ENCODE measurements around the gene GALNT11. TPM values are rescaled to one million over a fixed set of nuclear protein-coding genes. Genes with fewer than 3 reads are reported as not detected.
"Not testable (repeated sequence)": the region's sequence is repeated elsewhere in the genome, so short reads cannot be mapped to it uniquely, and the experiment has no call there.

Gene GALNT11
- total RNA-seq, 8 experiments from 2014 or later, result 24.8 to 53.0 (median 32.8) TPM

DNA sequence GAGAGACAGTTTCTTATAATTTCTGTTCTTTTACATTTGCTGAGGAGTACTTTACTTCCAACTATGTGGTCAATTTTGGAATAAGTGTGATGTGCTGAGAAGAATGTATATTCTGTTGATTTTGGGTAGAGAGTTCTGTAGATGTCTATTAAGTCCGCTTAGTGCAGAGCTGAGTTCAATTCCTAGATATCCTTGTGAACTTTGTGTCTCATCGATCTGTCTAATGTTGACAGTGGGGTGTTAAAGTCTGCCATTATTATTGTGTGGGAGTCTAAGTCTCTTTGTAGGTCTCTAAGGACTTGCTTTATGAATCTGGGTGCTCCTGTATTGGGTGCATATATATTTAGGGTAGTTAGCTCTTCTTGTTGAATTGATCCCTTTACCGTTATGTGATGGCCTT lies 38.3 kb downstream of the GALNT11 start:
- H3K27ac ChIP-seq; ATAC-seq (replicated peaks in 6 of 8); in situ Hi-C loops (cut with MboI; ENCODE audit: low pct_unique_long_range_greater_than_20kb in 2 of 9, low sequenced_read_pairs in 9 of 9, unreplicated experiment in 9 of 9); H3K4me1 ChIP-seq (replicated peaks in 1 of 2); H3K4me3 ChIP-seq: not testable (repeated sequence)
- no CpG with 5 or more reads among the region's 3 CpGs for WGBS, 10 experiments

DNA sequence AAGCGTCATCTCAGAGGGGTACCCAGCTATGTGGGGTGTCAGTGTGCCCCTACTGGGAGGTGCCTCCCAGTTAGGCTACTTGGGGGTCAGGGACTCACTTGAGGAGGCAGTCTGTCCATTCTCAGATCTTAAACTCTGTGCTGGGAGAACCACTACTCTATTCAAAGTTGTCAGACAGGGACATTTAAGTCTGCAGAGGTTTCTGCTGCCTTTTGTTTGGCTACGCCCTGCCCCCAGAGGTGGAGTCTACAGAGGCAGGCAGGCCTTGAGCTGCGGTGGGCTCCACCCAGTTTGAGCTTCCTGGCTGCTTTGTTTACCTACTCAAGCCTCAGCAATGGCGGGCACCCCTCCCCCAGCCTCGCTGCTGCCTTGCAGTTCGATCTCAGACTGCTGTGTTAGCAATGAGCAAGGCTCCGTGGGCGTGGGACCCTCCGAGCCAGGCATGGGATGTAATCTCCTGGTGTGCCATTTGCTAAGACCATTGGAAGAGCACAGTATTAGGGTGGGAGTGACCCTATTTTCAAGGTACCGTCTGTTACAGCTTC lies 40.4 kb downstream of the GALNT11 start:
- H3K4me3 ChIP-seq; H3K27ac ChIP-seq; ATAC-seq (replicated peaks in 6 of 8); H3K4me1 ChIP-seq (replicated peaks in 1 of 2); in situ Hi-C loops (cut with MboI; ENCODE audit: low pct_unique_long_range_greater_than_20kb in 2 of 9, low sequenced_read_pairs in 9 of 9, unreplicated experiment in 9 of 9): not testable (repeated sequence)
- 20 to 100% (median 40%) methylated on average over 1 of the region's 10 CpGs; no CpG with 5 or more reads in 7 of the 10 experiments for WGBS, 10 experiments

DNA sequence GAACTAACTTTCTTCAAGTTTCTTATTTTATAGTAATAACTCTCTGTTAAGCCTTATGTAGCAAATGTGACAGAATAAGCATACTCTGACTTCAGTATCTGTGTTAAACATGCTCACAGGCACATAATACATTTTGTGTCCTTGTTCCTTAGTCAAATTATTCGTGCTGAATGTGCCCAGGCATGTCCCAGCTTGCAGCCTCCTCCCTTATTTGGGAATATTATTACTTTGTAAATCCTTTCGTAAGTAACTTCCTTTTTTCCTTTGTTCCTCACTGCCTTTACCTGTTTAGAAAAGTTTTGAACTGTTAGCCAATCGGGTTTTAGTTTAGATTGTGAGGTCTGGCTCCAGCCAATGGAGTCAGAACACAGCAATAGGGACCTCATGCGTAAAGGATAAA lies 46.9 kb downstream of the GALNT11 start:
- H3K27ac ChIP-seq, result no peak overlapping the region
- in situ Hi-C loops (cut with MboI; ENCODE audit: low pct_unique_long_range_greater_than_20kb in 2 of 9, low sequenced_read_pairs in 9 of 9, unreplicated experiment in 9 of 9), result no loop called here
- 66 to 93% (median 83%) methylated on average over 2 to 4 of the region's 4 CpGs for WGBS, 10 experiments
- no peak overlapping the region for H3K4me3 ChIP-seq
- no peaks in the 10 kb centered on the region for H3K4me1 ChIP-seq (replicated peaks in 1 of 2)
- ATAC-seq (replicated peaks in 6 of 8), result peak in 2 of 8 experiments; percentile 74 to 84

DNA sequence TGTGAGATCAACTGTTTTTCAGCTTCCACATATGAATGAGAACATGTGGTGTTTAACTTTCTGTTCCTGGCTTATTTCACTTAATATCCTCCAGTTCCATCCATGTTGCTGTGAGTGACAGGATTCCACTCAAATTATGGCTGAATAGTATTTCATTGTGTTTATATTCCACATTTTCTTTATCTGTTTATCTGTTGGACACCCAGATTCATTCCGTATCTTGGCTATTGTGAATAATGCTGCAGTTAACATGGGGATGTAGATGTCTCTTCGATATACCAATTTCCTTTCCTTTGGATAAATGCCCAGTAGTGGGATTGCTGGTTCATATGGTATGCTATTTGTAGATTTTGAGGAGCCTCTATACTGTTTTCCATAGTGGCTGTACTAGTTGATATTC lies 47.9 kb downstream of the GALNT11 start:
- Histone ChIP-seq H3K4me3 (no peak overlapping the region), H3K27ac (no peak overlapping the region), H3K4me1 (replicated peaks in 1 of 2) (no peaks in the 10 kb centered on the region)
- ATAC-seq (replicated peaks in 6 of 8), result no peak
- in situ Hi-C loops (cut with MboI; ENCODE audit: low pct_unique_long_range_greater_than_20kb in 2 of 9, low sequenced_read_pairs in 9 of 9, unreplicated experiment in 9 of 9), result no loop called here
- 78 to 100% (median 94%) methylated on average over 1 to 2 of the region's 2 CpGs; no CpG with 5 or more reads in 1 of the 10 experiments for WGBS, 10 experiments

DNA sequence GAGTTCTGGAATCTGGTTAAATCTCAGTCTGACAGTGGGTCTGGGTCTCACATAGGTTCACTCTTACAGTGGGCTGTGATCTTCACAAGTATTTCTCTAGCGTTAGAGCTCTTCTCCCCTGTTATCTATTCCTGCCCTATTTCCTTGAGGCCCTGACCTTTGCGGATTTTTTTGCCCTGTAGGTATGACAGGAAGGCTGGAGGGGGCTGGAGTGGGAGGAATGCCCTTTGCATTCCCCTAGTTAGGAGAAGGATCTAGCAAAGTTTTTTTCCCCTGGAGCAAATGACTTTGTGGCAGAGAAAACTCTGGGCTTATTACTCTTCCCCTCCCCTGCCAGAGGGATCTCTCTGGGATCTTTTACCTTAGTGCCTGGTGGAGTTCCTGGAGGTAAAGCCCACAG lies 49.2 kb downstream of the GALNT11 start:
- Histone ChIP-seq H3K4me3 (no peak overlapping the region), H3K4me1 (replicated peaks in 1 of 2) (no peaks in the 10 kb centered on the region), H3K27ac (no peak overlapping the region)
- ATAC-seq (replicated peaks in 6 of 8), result no peak
- WGBS, 10 experiments, result 43 to 100% (median 80%) methylated on average over 1 to 2 of the region's 2 CpGs; no CpG with 5 or more reads in 3 of the 10 experiments
- in situ Hi-C loops (cut with MboI; ENCODE audit: low pct_unique_long_range_greater_than_20kb in 2 of 9, low sequenced_read_pairs in 9 of 9, unreplicated experiment in 9 of 9), result no loop called here

DNA sequence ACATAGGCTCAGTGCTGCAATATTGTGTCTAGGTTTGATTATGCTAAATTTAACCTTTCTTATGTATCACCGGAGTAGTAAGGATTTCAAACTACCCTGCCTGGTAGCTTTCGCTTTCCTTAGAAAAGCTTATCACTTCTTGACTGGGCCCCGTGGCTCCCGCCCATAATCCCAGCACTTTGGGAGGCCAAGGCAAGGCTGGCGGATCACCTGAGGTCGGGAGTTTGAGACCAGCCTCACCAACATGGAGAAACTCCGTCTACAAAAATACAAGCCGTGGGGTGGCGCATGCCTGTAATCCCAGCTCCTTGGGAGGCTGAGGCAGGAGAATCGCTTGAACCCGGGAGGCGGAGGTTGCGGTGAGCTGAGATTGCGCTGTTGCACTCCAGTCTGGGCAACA lies 49.9 kb downstream of the GALNT11 start:
- ATAC-seq (replicated peaks in 6 of 8); H3K4me3 ChIP-seq; in situ Hi-C loops (cut with MboI; ENCODE audit: low pct_unique_long_range_greater_than_20kb in 2 of 9, low sequenced_read_pairs in 9 of 9, unreplicated experiment in 9 of 9); H3K4me1 ChIP-seq (replicated peaks in 1 of 2); H3K27ac ChIP-seq: not testable (repeated sequence)
- 83 to 100% (median 93%) methylated on average over 2 to 14 of the region's 14 CpGs; no CpG with 5 or more reads in 2 of the 10 experiments for WGBS, 10 experiments

DNA sequence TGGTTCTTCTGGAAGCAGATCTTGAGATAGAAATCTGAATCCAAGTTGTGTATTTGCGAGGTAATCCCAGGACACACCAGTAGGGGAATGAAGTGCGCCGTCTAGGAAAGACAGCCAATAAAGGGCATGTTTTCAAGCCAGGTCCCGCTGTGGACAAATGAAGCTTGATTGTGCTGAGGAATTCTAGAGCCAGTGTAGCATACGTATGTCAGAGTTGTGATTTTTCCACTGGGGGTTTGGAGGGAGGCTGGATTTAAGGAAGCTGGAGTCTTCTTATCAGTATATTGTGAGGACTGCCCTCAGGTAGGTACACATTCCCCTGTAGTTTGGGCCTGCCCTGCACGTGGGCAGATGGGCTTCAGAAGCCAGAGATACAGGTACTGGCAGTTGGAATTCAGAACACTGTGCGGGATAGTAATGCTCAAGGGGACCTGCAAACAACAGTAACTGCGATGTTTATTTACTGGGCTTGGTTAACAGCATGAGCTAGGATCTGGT lies 50.9 kb downstream of the GALNT11 start:
- in situ Hi-C loops (cut with MboI; ENCODE audit: low pct_unique_long_range_greater_than_20kb in 2 of 9, low sequenced_read_pairs in 9 of 9, unreplicated experiment in 9 of 9), result no loop called here
- 75 to 100% (median 83%) methylated on average over 1 to 8 of the region's 8 CpGs; no CpG with 5 or more reads in 2 of the 10 experiments for WGBS, 10 experiments
- Histone ChIP-seq H3K4me1 (replicated peaks in 1 of 2) (peaks cover 0 to 4% of the 10 kb centered on the region in 2 donors), H3K27ac (no peak overlapping the region), H3K4me3 (no peak overlapping the region)
- ATAC-seq (replicated peaks in 6 of 8), result peak in 2 of 8 experiments; percentile 20 to 39

DNA sequence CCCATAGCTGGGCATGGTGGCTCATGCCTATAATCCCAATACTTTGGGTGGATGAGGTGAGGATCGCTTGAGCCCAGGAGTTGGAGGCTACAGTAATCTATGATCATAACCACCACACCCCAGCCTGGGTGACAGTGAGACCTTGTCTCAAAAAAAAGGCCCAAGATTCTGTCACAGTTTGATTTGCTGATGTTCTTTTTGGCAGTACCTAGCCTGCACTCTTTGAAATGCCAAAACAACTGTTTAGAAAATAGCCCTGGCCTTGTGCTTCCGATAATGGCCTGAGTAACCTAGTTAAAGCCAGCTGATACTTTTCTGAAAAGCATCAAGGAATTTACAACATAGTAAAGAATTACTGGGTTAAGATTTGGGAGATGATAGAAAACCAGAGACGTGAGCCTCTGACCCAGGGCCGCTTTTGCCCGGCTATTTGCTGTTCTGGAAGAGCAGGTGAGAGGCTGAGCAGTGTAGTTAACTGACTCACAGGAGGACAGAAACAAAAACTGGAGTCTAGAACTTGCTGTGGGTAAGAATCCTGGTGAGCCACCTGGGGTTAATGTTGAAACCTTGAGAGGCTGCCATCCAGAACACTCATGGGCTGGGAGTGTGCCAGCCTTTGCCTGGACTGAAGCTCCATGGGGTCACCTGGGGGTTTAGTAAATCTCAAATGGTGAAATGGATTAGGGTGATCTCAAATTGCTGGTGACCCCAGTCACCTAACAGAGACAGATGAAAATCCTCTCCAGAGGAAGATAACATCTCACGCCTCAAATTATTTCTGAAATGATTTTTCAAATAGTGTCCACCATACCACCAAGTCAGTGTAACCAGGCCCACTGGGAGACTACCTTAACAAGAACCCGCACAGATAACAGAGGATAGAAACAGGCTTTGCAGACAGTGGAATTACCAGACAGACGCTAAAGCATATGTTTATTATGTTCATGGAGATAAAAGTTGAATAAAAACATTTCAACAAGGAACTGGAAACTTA lies 51.8 kb downstream of the GALNT11 start:
- no peak overlapping the region for H3K27ac ChIP-seq
- 66 to 100% (median 100%) methylated on average over 1 to 6 of the region's 8 CpGs for WGBS, 10 experiments
- in situ Hi-C loops (cut with MboI; ENCODE audit: low pct_unique_long_range_greater_than_20kb in 2 of 9, low sequenced_read_pairs in 9 of 9, unreplicated experiment in 9 of 9), result no loop called here
- no peak for ATAC-seq (replicated peaks in 6 of 8)
- peaks cover 0 to 4% of the 10 kb centered on the region in 2 donors for H3K4me1 ChIP-seq (replicated peaks in 1 of 2)
- H3K4me3 ChIP-seq, result no peak overlapping the region

DNA sequence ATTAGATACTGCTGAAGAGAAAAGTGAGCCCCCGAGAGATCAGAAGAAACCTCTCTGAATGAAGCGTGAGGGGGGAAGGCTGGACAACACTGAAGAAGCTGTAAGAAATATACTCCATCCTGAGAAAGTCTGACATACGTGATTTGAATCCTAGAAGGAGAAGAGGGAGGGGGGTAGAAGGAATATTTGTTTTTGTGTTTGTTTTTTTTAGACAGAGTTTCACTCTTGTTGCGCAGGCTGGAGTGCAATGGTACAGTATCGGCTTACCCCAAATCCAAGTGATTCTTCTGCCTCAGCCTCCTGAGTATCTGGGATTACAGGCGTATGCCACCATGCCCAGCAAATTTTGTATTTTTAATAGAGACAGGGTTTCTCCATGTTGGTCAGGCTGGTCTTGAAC lies 52.6 kb downstream of the GALNT11 start:
- Histone ChIP-seq H3K27ac (no peak overlapping the region), H3K4me1 (replicated peaks in 1 of 2) (peaks cover 0 to 4% of the 10 kb centered on the region in 2 donors), H3K4me3 (no peak overlapping the region)
- 60 to 100% (median 92%) methylated on average over 1 to 5 of the region's 6 CpGs; no CpG with 5 or more reads in 2 of the 10 experiments for WGBS, 10 experiments
- ATAC-seq (replicated peaks in 6 of 8), result no peak
- in situ Hi-C loops (cut with MboI; ENCODE audit: low pct_unique_long_range_greater_than_20kb in 2 of 9, low sequenced_read_pairs in 9 of 9, unreplicated experiment in 9 of 9), result no loop called here

DNA sequence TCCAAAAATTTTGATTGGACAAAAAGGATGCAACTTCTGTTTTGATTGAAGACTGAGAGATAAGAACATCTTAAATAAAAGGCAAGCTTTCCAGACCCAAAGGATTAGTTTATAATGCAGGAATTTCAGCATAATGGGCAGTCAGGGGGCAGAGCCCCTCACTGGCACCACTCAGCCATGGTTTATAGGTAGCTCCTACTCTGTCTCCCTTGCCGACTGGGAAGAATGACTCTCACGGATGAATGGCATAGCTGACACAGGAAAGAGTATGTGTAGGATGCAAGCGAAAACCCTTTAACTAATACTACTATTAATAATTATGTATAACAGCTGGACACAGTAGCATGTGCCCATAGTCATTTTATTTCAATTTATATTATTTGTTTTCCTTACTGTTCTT lies 53.3 kb downstream of the GALNT11 start:
- ATAC-seq (replicated peaks in 6 of 8), result peak in 1 of 8 experiments; percentile 71

DNA sequence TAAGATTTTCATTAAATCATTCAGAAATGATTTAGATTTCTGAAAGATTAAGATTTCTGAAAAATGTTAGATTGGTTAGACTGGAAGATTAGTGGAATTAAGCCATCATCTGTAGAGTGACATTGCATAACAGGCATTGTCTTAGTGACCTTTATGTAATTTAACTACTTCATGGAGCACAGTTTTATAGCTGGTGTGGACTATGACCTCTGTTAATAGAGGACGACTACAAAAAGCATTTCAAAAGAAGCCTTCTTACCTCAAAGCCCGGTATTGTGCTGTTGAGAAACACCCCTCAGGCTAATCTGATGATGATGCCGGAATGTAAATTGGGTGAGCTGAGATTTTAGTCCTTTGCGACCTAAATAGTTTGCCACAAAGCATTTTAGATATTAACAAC lies 55.6 kb downstream of the GALNT11 start:
- peak in 1 of 8 experiments; percentile 53 for ATAC-seq (replicated peaks in 6 of 8)
- peaks cover 0 to 4% of the 10 kb centered on the region in 2 donors for H3K4me1 ChIP-seq (replicated peaks in 1 of 2)
- H3K27ac ChIP-seq, result no peak overlapping the region
- no peak overlapping the region for H3K4me3 ChIP-seq
- in situ Hi-C loops (cut with MboI; ENCODE audit: low pct_unique_long_range_greater_than_20kb in 2 of 9, low sequenced_read_pairs in 9 of 9, unreplicated experiment in 9 of 9), result no loop called here
- 27 to 74% (median 57%) methylated on average over 1 to 4 of the region's 4 CpGs for WGBS, 10 experiments

More for the DNA sequence above, 53.3 kb downstream of the GALNT11 start:
- in situ Hi-C loops (cut with MboI; ENCODE audit: low pct_unique_long_range_greater_than_20kb in 2 of 9, low sequenced_read_pairs in 9 of 9, unreplicated experiment in 9 of 9), result no loop called here
- no peak overlapping the region for H3K4me3 ChIP-seq
- peaks cover 0 to 4% of the 10 kb centered on the region in 2 donors for H3K4me1 ChIP-seq (replicated peaks in 1 of 2)
- no peak overlapping the region for H3K27ac ChIP-seq
- 36 to 100% (median 78%) methylated on average over 1 to 3 of the region's 3 CpGs; no CpG with 5 or more reads in 2 of the 10 experiments for WGBS, 10 experiments

DNA sequence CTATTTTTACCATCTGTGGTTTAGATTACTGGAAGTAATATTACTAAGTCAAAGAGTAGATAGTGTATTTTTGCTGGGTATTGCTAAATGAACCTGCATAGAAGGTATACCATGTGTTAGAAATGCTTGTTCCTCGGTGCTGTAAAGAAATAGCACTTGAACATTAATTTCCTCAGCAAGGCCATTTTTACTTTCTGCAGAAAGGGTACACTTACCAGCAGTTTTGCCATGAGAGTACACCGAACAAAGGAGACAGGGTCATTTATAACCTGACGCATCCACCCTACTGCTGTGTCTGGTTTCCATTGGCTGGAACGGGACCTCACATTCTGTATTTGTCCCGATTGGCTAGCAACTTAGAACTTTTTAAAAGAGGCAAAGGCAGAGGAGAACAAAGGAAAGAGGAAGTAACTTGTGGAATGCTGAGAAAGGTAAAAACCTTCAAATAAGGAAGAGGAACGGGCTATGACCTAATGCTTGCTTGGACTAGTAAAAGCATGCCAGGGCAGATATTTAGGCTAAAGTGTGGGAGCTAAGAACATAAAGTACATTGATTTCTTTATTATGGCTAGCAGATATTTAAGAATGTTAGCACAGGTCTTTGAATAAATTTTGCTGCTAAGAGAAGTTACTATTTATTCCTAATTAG lies 56.7 kb downstream of the GALNT11 start:
- H3K27ac ChIP-seq; in situ Hi-C loops (cut with MboI; ENCODE audit: low pct_unique_long_range_greater_than_20kb in 2 of 9, low sequenced_read_pairs in 9 of 9, unreplicated experiment in 9 of 9); ATAC-seq (replicated peaks in 6 of 8); H3K4me1 ChIP-seq (replicated peaks in 1 of 2); H3K4me3 ChIP-seq: not testable (repeated sequence)
- WGBS, 10 experiments, result 82 to 100% (median 94%) methylated on average over 1 to 3 of the region's 6 CpGs; no CpG with 5 or more reads in 4 of the 10 experiments

DNA sequence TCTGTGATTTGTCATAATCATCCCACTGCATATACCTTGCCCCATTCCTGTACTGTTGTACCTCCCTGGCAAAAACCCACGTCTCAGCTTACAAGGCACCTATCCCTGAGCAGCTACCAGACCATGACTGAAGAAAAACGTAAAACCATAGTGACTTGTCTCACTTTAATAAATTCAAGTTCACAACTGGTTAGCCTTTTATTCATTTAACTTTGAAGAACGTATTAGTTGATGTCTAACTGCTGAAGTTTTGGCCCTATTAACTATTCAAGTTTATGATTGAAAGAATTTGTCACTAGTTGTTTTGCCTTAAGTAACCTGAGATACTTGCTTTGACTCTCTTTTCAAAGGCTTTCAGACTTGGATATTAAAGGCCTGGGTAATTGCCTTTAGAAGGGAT lies 59.7 kb downstream of the GALNT11 start:
- Histone ChIP-seq H3K4me3 (no peak overlapping the region), H3K4me1 (replicated peaks in 1 of 2) (peaks cover 0 to 4% of the 10 kb centered on the region in 2 donors), H3K27ac (no peak overlapping the region)
- WGBS, 10 experiments, result 70 to 100% (median 88%) methylated on average over 1 to 3 of the region's 3 CpGs; no CpG with 5 or more reads in 2 of the 10 experiments
- no peak for ATAC-seq (replicated peaks in 6 of 8)
- in situ Hi-C loops (cut with MboI; ENCODE audit: low pct_unique_long_range_greater_than_20kb in 2 of 9, low sequenced_read_pairs in 9 of 9, unreplicated experiment in 9 of 9), result no loop called here

All from motor neuron (in vitro differentiated cells).